Measurements from ENCODE around the gene CMTM6.
A peak's percentile ranks its signal among the peaks of the same experiment; 100 is the strongest.
"Not testable (repeated sequence)": the region's sequence is repeated elsewhere in the genome, so short reads cannot be mapped to it uniquely, and the experiment has no call there.

CMTM6 gene

DNA sequence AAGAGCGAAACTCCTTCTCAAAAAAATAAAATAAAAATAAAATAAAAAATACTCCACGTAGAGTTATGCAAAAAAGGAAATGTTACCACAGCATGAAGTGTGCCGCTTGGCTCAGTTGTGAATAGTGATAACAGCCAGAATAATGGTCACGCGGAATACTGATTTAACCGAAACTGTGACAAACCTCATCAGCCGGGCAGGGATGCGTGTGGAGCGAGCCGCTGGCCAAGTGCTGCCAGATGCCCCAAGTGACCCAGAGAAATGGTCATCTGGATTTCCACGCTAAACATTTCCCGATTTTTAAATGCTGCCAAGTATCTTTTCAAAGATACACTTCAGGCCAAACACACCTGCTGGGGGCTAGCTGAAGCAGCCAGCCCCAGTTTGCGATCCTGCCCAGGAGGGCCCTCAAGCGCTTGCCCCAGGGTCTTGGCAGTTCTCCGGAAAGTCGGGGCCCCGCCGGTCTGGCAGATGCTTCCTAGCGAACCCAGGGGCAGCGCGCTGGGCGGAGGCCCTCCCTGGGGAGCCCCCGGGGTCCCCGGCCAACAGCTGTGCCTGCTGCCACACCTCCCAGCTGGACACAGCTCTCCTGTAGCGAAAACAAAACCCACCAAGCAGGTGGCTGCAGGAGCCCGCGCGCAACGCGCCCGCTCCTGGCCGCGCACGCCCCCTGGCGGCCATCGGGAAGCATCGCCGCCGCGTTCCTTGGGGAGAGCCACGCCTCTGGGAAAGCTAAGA, 35.1 kb downstream of the CMTM6 start:
- DNase-seq (ENCODE audit: low read depth in 2 of 2, low spot score in 1 of 2), result peak; percentile 30 to 62

- not testable (repeated sequence) for DNase-seq (ENCODE audit: low read depth in 2 of 2, low spot score in 1 of 2)
Measured at GRCh38 chr3:32466808-32467207, 35.8 kb downstream of the CMTM6 start.

DNA sequence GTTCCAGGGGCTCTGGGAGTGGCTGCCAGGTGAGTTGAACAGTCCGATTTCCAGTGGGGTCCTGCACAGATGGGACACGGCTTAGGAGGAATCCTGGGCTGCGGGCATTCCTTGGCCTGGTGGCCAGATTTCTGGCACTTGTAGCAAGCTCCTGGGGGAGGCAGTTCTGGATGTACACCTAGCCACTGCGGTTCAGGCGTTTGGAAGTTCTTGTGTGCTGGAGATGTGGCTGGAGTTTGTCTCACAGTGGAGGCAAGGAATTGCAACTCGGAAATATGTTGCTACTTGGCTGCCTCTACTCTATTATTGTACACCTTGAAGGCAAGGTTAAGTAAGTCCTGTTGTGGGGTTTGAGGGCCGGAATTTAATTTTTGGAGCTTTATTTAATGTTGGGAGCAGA, 37.9 kb downstream of the CMTM6 start:
- DNase-seq (ENCODE audit: low read depth in 2 of 2, low spot score in 1 of 2), result not testable (repeated sequence)

DNA sequence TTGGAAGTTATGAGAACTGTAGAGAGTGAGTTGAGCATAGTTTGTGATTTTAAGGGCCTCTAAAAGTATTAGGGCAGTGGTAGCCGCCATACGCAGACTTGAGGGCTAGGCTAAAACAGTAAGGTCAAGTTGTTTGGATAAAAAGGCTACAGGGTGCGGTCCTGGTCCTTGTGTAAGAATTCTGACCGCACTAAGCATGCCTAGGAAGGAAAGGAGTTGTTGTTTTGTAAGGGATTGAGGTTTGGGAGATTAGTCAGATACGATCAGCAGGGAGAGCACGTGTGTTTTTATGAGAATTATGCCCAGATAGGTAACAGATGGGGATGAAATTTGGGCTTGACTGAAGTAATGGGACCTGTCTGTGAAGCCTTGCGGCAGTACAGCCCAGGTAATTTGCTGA, 39.2 kb downstream of the CMTM6 start:
- not testable (repeated sequence) for DNase-seq (ENCODE audit: low read depth in 2 of 2, low spot score in 1 of 2)

GRCh38 chr3:32462191-32462986, 40.3 kb downstream of the CMTM6 start:
- DNase-seq (ENCODE audit: low read depth in 2 of 2, low spot score in 1 of 2), result not testable (repeated sequence)

GRCh38 chr3:32460817-32461496, 41.7 kb downstream of the CMTM6 start:
- not testable (repeated sequence) for DNase-seq (ENCODE audit: low read depth in 2 of 2, low spot score in 1 of 2)

DNA sequence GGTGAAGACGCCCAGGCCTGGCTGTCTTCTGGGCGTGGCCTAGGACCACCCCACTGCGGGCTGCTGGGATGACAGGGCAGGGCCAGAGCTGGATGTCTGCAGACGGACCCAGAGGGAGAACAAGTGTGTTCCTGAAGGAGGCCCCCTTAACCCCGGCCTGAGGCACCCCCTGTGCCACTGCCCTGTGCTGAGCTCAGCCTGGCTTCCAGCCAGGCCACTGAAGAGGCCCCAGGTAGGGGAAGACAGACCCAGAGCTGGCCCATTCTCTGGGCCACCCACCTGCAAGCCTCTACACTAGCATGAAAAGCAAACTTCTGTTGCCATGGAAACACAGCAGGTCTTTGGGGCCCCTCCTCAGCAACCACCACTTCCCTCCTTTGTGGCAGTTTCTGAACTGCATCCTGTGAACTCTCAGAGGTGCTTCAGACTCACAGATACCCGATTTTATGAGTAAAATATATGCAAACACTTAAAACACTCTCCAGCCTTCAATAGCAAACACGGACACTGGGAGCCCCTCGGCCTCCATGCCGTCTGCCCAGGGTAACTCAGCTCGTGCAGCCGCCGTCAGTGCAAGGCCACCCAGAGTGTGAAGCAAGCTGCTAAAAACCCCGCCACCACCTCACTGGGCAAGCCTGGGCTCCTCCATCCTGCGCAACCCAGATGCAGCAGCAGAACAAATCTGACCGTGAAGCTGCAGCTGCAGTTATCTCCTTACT, 42.5 kb downstream of the CMTM6 start:
- peak in 1 of 2 donors; percentile 24 for DNase-seq (ENCODE audit: low read depth in 2 of 2, low spot score in 1 of 2)

GRCh38 chr3:32459450-32459849, 43.2 kb downstream of the CMTM6 start:
- no peak for DNase-seq (ENCODE audit: low read depth in 2 of 2, low spot score in 1 of 2)

DNA sequence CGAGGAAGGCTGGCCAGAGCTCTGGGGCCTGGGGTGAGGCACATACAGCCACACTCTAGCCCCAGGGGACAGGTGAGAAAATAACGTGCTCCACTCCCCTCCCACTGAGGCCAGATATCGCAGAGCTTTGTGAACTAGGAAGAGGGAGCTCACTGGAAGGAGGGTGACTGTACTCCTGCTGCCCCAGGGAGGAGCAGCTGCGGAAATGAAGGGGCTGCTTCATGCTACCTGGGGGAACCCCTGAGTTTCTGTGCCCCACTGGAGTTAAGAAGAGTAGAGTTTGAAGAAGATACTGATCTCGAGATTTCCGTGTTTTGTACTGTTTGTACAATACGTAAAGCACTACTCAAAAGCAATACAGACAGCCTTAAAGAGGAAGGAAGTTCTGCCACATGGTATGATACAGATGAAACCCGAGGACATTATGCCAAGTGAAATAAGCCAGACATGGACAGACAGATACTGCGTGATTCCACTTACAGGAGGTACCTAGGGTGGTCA, 44.6 kb downstream of the CMTM6 start:
- no peak for DNase-seq (ENCODE audit: low read depth in 2 of 2, low spot score in 1 of 2)

DNA sequence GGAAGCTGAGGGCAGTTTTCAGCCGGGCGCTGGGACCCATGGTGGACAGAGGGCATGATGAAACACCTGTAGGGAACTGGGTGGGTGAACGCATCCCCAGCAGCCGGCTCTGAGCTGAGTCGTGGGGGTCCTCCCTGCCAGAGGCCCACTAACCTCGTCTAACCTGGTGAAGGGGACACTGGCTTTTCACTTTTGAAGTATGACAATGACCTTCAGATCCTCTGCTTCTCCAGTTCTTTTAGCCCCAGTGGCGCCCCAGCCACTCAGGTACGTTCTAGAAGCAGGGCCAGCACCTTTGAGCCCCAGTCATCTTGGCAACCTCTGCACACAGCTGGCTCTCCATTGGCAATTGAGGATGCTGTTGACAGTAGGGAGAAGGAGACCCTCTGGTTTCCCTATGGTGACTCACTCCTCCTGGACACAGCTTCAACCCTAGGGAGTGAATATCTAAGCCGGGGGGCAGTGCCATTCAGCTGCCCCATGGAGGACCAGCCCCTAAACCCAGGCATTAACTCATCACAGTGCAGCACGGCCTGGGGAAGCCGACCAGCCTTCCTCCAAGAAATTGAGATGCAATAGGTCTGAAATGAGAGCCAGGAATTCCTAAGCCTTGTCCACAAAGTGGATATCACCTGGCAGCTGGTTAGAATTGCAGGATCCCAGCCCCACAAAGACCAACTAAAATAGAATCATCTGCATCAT, 46.1 kb downstream of the CMTM6 start:
- DNase-seq (ENCODE audit: low read depth in 2 of 2, low spot score in 1 of 2), result no peak

DNA sequence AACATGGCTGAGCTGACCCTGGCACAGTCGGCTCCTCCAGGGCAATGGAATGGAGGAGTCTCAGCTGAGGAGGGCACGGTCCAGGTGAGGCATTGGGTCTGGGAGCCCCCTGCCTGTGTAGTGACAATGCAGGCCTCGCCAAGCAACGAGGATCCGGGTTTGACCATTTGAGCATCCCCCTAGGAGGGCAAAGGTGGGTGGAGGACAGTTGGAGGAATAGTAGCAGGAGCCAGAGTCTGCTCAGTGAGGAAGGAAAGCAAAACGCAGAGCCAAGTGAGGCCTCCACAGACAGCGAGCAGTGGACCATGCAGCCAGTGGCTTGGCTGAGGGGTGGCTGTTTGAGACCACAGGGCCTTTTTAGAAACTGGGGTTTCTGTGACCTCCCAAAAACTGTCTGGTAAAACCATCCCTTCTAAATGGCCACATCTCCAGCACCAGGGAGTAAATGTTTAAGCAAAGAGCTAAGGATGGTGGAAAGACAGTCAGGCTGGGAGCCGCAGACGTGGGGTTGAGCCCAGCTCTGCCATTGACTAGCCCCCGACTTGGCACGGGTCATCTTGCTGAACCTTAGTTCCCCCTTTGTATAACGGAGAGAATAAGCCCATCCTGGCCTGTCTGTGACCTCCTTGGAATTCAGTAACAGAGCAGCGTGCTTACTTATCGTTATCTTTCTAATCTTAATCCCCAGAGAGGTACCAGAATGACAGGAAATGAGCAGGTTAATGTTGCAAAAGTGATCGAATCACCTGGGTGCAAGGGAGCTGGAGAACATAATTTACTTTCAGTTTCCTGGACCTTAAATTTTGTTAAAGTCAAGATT, 46.8 kb downstream of the CMTM6 start:
- DNase-seq (ENCODE audit: low read depth in 2 of 2, low spot score in 1 of 2), result no peak

DNA sequence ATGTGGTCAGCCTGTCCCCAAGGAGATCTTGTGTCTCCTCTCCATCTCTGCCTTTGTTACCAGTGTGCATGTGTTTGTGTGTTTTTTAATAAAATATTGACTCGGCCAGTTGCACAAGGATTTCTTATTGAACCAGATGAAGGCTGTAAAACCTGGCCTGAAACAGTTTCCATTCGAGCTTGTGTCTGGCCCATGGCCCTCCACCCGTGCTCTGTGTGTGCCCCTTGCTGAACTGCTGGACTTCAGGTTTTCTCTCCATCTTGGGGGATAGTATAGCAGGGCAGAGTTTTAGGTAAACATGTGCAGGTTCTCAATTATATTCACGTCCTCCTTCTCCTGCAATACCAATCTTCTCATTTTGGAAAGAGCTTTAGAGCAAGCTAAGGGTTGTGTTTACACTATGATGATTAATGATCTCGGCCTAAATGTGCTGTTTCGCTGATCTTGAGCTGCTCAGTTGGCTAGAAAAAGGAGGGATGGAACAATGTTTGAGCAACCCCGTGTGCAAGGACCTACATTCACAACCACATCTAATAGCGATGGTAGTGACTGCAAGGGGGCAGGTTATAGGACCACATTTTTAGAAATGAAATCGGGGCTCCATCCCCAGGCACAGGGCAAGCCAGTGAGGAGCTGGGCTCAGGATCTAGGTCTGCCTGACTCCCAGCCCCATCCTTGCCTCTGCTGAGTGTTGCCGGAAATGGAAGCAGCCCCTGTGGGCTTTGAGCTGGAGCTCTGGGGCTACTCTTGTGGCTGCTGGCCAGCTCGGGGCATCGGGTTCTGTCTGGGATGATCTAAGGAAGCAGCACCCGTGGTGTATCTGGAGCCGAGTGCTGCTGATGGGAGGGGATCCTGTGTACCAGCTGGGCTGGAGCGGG, 47.7 kb downstream of the CMTM6 start:
- DNase-seq (ENCODE audit: low read depth in 2 of 2, low spot score in 1 of 2), result no peak

- no peak for DNase-seq (ENCODE audit: low read depth in 2 of 2, low spot score in 1 of 2)
Measured at GRCh38 chr3:32454111-32454510, 48.5 kb downstream of the CMTM6 start.

GRCh38 chr3:32453346-32453745, 49.3 kb downstream of the CMTM6 start:
- DNase-seq (ENCODE audit: low read depth in 2 of 2, low spot score in 1 of 2), result no peak

- DNase-seq (ENCODE audit: low read depth in 2 of 2, low spot score in 1 of 2), result no peak
Measured at GRCh38 chr3:32452009-32452408, 50.6 kb downstream of the CMTM6 start.

DNA sequence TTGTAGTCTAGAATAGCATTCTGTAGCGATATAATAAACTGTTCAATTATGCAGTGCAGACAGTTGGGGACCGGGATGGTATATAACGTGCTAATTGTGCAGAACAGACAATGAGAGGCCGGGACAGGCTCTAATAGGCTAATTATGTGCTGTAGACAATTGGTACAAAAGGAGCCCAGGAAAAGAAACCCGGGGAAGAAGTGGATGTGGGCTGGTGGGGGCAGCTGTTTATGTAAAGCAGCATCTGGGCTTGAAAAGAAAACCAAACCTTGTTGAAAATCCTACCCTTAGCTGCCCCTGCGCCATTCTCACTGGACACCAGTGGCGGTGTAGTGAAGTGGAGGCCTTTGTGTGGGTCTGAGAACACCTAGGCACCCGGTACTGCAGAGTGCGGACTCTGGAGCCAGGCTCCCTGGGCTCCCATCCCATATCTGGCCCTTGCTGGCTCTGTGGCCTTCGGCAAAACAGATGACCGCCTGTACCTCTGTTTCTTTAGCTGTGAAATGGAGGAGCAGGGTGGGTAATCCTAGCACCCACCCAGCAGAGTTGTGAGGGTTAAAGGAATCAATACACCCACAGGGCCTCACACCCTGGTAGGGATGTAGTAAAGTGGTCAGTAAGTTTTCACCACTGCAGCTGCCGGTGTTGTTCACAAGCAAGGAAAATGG, 51.5 kb downstream of the CMTM6 start:
- DNase-seq (ENCODE audit: low read depth in 2 of 2, low spot score in 1 of 2), result no peak

GRCh38 chr3:32450426-32450825, 52.2 kb downstream of the CMTM6 start:
- DNase-seq (ENCODE audit: low read depth in 2 of 2, low spot score in 1 of 2), result no peak

GRCh38 chr3:32449691-32450090, 53.0 kb downstream of the CMTM6 start:
- DNase-seq (ENCODE audit: low read depth in 2 of 2, low spot score in 1 of 2), result no peak
